ENCODE measurements around the gene KIF16B. TPM values are rescaled to one million over a fixed set of nuclear protein-coding genes. Genes with fewer than 3 reads are reported as not detected.

KIF16B gene
- total RNA-seq, 4 donors from 2014 or later: 8.7 to 20.6 (median 16.6) TPM

DNA sequence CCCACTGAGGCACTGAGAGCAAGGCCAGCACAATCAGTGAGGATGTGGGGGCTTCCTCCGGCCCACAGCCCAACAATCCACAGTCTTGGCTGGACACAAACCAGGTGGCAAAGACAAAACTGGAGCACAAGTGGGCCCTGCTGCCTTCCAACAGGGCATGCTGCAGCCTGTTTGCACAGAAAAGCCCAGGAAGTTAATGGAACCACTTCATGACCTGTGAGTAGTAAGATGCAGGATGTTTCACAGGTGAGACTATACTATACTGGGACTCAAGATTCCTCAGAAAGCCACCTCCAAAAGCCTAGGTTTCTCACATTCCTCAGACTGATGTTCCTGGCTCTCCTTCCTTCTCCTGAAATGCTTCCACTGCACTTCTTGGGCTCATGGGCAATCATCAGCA, 235.5 kb downstream of the KIF16B start:
- H3K36me3 ChIP-seq: no peaks in the 10 kb centered on the region

DNA sequence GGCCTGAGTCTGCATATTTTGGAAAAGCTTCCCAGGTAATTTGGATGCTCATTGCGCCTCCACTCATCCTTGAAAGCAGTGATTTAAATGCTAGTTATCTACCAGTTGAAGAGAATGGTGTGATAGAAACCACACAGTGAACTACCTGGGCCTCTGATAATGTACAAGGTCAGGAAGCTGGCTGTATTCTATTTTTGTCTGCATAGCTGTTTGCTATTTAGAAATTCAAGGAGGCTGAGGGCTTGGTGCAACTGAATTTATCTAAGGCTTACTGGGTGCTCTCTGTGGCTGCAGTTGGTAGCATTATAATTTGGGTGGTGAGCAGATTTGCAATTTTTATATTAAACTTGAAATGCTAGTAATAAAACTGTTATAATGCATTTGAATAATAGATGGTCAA, 245.6 kb downstream of the KIF16B start:
- H3K9me3 ChIP-seq: no peaks in the 10 kb centered on the region
- no peak overlapping the region for H3K27ac ChIP-seq
- H3K36me3 ChIP-seq: no peaks in the 10 kb centered on the region
- no peaks in the 10 kb centered on the region for H3K4me1 ChIP-seq
- no peak overlapping the region for H3K4me3 ChIP-seq
- TF ChIP-seq POLR2A (IDR thresholded peaks at IDR 0.05): no peak
- TF ChIP-seq, protein P1, sequence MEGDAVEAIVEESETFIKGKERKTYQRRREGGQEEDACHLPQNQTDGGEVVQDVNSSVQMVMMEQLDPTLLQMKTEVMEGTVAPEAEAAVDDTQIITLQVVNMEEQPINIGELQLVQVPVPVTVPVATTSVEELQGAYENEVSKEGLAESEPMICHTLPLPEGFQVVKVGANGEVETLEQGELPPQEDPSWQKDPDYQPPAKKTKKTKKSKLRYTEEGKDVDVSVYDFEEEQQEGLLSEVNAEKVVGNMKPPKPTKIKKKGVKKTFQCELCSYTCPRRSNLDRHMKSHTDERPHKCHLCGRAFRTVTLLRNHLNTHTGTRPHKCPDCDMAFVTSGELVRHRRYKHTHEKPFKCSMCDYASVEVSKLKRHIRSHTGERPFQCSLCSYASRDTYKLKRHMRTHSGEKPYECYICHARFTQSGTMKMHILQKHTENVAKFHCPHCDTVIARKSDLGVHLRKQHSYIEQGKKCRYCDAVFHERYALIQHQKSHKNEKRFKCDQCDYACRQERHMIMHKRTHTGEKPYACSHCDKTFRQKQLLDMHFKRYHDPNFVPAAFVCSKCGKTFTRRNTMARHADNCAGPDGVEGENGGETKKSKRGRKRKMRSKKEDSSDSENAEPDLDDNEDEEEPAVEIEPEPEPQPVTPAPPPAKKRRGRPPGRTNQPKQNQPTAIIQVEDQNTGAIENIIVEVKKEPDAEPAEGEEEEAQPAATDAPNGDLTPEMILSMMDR (IDR thresholded peaks at IDR 0.05): no peak
- intact Hi-C loops (cut with DNase I; ENCODE audit: low total_unique reads): no loop called here
- H3K27me3 ChIP-seq: no peaks in the 10 kb centered on the region
- DNase-seq: no peak

More for the DNA sequence above, 235.5 kb downstream of the KIF16B start:
- Histone ChIP-seq H3K27ac (no peak overlapping the region), H3K9me3 (peaks cover 0 to 15% of the 10 kb centered on the region in 2 donors), H3K4me3 (no peak overlapping the region), H3K4me1 (no peaks in the 10 kb centered on the region), H3K27me3 (no peaks in the 10 kb centered on the region)
- no peak for DNase-seq
- TF ChIP-seq POLR2A (IDR thresholded peaks at IDR 0.05): no peak
- TF ChIP-seq, protein P1 (IDR thresholded peaks at IDR 0.05): no peak
- intact Hi-C loops (cut with DNase I; ENCODE audit: low total_unique reads): no loop called here

DNA sequence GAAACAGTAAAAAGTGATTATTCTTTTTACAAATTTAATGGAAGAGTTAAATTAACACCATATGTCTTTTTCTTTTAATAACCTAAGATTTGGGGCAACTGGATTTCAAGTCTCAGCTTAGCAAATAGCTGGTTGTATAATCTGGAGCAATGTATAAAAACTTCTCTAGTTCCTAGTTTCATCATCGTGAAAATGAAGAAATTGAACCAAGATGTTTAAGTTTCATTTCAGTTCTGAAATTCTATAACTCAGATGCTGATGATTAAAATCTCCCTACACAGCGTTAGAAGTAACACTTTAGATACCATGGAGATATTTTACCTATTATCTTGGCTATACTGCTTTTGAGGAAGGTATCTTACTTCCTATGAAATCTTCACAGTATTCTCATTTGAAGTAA, 252.0 kb downstream of the KIF16B start:
- no peaks in the 10 kb centered on the region for H3K9me3 ChIP-seq
- H3K27ac ChIP-seq: no peak overlapping the region
- no peak for DNase-seq
- no peak overlapping the region for H3K4me3 ChIP-seq
- no peaks in the 10 kb centered on the region for H3K4me1 ChIP-seq
- no peak for TF ChIP-seq POLR2A (IDR thresholded peaks at IDR 0.05)
- intact Hi-C loops (cut with DNase I; ENCODE audit: low total_unique reads): no loop called here
- H3K27me3 ChIP-seq: no peaks in the 10 kb centered on the region
- H3K36me3 ChIP-seq: no peaks in the 10 kb centered on the region

DNA sequence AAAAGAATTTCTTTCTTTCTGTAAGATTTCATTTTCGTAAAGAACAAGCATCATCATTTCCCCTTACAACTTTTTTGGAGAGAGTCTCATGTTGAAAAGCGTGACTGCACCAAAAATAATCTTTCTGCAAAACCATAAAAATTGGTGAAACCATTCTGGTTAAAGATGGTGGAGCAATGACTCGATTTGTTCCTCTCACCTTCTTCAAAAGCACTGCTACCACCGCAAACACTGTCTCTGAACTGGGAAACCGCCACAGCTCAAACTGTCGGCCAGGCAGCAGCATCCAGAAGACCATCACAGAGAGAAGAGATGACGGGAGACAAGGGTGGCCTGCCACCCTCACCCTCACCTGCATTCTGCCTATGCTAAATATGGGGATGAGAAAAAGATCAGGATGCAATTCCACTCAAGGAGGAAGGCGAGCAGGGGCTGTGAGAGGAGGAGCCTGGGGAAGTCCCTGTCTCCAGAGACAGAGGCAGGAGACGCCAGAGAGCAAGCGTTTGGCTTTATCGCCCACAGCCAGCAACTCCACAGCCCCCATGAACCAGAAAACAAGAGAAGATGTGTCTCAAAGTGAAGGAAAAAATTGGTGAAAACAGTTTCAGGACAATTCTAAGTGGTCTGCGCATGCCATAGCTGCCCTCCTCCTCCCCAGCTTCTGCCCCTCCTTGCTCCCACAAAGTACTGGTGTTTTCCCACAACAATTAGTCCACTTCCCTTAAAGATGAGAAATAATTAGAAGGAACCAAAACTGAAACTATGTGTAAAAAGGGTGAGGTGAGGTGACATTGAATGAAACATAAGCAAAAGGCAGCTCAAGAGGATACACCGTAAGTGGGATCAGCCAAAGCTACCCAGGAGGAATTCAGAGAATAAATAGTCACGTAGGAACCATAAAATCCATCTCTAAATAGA, 255.5 kb downstream of the KIF16B start:
- TF ChIP-seq, protein P1 (IDR thresholded peaks at IDR 0.05): no peak
- Histone ChIP-seq H3K36me3 (no peaks in the 10 kb centered on the region), H3K27ac (no peak overlapping the region), H3K27me3 (no peaks in the 10 kb centered on the region), H3K4me3 (no peak overlapping the region), H3K4me1 (no peaks in the 10 kb centered on the region), H3K9me3 (no peaks in the 10 kb centered on the region)
- DNase-seq: no peak
- intact Hi-C loops (cut with DNase I; ENCODE audit: low total_unique reads): no loop called here

DNA sequence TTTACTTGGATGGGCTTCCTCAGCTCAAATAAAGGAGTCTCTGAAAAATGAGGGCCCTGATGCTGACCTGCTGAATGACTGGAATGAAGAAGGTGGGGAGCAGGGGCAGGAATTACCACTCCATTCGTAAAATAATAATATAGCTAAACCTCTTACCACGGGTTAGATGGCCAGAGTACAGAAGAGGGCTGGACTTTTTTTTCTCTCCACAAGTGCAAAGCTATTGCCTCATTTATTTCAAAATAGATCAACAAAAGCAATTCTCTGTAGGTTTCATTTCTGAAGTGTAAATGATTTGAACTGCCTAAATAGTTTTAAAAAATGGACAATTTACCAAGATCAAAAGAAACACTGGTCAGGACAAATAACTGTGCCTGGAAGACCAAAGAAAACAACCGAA, 256.7 kb downstream of the KIF16B start:
- H3K9me3 ChIP-seq: no peaks in the 10 kb centered on the region
- no peak overlapping the region for H3K27ac ChIP-seq
- H3K36me3 ChIP-seq: no peaks in the 10 kb centered on the region
- no peaks in the 10 kb centered on the region for H3K27me3 ChIP-seq
- TF ChIP-seq, protein P1 (IDR thresholded peaks at IDR 0.05): no peak
- no peak for TF ChIP-seq POLR2A (IDR thresholded peaks at IDR 0.05)
- no peak for DNase-seq
- no peaks in the 10 kb centered on the region for H3K4me1 ChIP-seq
- intact Hi-C loops (cut with DNase I; ENCODE audit: low total_unique reads): no loop called here
- no peak overlapping the region for H3K4me3 ChIP-seq

Data from uterus (tissue), 4 donors.